Gastrocnemius medialis (tissue), 4 donors: Measurements from ENCODE around the gene LHFPL2. TPM values are rescaled to one million over a fixed set of nuclear protein-coding genes. Genes with fewer than 3 reads are reported as not detected.

Experiments
- ATAC-seq, 2 donors: fragments of 150-250 bp; one replicate each; pipeline ENCODE4 v1.9.1; 2016
- DNase-seq, 2 donors: peaks; one replicate each; pipeline ENCODE4 v3.0.0-alpha.2; 2019
- H3K27ac ChIP-seq, 4 donors: fragments of 200-600 bp; sonication (generic); 1 replicate in 1 of 4; 2 replicates in 3 of 4; pipeline ENCODE4 v1.5.1; 2016 to 2018; ENCODE audit warnings: mild to moderate bottlenecking in 2 of 4, moderate library complexity in 1 of 4
- H3K27me3 ChIP-seq, 3 donors: fragments of 200-600 bp; sonication (generic) in 2 of 3; 1 replicate in 1 of 3; 2 replicates in 2 of 3; pipeline versions ENCODE4 v1.5.1 to v1.6.0; 2016 to 2019; ENCODE audit warnings: mild to moderate bottlenecking in 1 of 3, moderate library complexity in 1 of 3
- H3K36me3 ChIP-seq, 2 donors: fragments of 200-600 bp; sonication (generic) in 1 of 2; one replicate each; pipeline ENCODE4 v1.5.1; 2017 to 2018
- H3K4me1 ChIP-seq, 2 donors: fragments of 200-600 bp; sonication (generic) in 1 of 2; one replicate each; pipeline ENCODE4 v1.5.1; 2016 to 2017; ENCODE audit warnings: mild to moderate bottlenecking in 2 of 2
- H3K4me3 ChIP-seq, 4 donors: fragments of 200-600 bp; sonication (generic) in 3 of 4; 1 replicate in 1 of 4; 2 replicates in 3 of 4; pipeline ENCODE4 v1.5.1; 2016 to 2019; ENCODE audit warnings: mild to moderate bottlenecking in 2 of 4
- H3K9me3 ChIP-seq, 3 donors: fragments of 200-600 bp; sonication (generic) in 2 of 3; 1 replicate in 1 of 3; 2 replicates in 2 of 3; pipeline ENCODE4 v1.5.1; 2016 to 2019
- POLR2A ChIP-seq, 2 donors: fragments of 450-650 bp; IDR thresholded peaks; one replicate each; pipeline ENCODE4 v1.6.1; 2017; ENCODE audit warnings: antibody characterized with exemption in 2 of 2, mild to moderate bottlenecking in 2 of 2, moderate library complexity in 2 of 2
- in situ Hi-C, 4 donors: fragments of 200-750 bp; cut with MboI; loops; one replicate each; pipeline versions ENCODE4 v1.15.0 to v1.8.0; 2017; ENCODE audit warnings: low sequenced_read_pairs in 4 of 4
- intact Hi-C: fragments of 100-400 bp; cut with DNase I; formaldehyde crosslinking; loops from one replicate; pipeline ENCODE4 v1.15.1; 2023; ENCODE audit warnings: low total_unique reads
- total RNA-seq, 4 donors: library from RNA; depleted of rRNA; stranded (reverse); fragments of >200 nt; gene quantifications; one replicate each; pipeline versions ENCODE4 v1.1.0 to v1.2.3, GENCODE V29; 2016
- TF ChIP-seq, protein P1 (sequence below), 5 experiments: fragments of 450-650 bp in 3 of 5; fragments of 200-600 bp in 2 of 5; sonication (generic) in 2 of 5; IDR thresholded peaks in 4 of 5; conservative IDR thresholded peaks in 1 of 5; 1 replicate in 4 of 5; 2 replicates in 1 of 5; pipeline ENCODE4 v1.5.1; 2016 to 2019; ENCODE audit warnings: antibody characterized with exemption in 5 of 5, mild to moderate bottlenecking in 3 of 5, moderate library complexity in 3 of 5

The LHFPL2 gene
- total RNA-seq, 4 donors from 2014 or later, result 3.4 to 4.7 (median 3.5) TPM

DNA sequence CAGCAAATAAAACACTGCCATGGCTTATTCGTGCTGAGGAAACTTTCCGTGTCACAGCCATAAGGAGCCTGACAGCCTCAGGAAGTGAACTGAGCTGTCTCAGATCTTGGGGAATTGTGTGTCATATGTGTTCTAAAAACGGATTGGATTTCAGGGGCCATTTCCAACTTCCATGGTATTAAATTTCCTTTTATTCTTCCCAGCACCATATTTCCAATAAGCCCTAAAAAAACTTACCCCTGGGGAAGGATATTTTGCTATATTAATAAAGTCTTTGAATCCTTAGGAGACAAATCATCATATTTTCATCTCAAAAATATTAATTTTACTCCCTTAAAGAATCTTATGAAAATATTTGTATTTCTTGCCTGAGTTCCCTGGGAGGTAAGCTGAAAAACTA, 93.9 kb downstream of the LHFPL2 start:
- H3K4me3 ChIP-seq, result no peak overlapping the region
- peaks cover 5 to 22% of the 10 kb centered on the region in 2 donors for H3K4me1 ChIP-seq
- ATAC-seq (no peak), DNase-seq (no peak)
- in situ Hi-C loops, result loop anchor here in 1 of 4 donors (10.0 kb wide), 1 partner anchor 90 kb away; the partner anchor contains the start of gene LHFPL2
- H3K9me3 ChIP-seq, result no peaks in the 10 kb centered on the region
- H3K36me3 ChIP-seq, result no peaks in the 10 kb centered on the region
- TF ChIP-seq, protein P1, sequence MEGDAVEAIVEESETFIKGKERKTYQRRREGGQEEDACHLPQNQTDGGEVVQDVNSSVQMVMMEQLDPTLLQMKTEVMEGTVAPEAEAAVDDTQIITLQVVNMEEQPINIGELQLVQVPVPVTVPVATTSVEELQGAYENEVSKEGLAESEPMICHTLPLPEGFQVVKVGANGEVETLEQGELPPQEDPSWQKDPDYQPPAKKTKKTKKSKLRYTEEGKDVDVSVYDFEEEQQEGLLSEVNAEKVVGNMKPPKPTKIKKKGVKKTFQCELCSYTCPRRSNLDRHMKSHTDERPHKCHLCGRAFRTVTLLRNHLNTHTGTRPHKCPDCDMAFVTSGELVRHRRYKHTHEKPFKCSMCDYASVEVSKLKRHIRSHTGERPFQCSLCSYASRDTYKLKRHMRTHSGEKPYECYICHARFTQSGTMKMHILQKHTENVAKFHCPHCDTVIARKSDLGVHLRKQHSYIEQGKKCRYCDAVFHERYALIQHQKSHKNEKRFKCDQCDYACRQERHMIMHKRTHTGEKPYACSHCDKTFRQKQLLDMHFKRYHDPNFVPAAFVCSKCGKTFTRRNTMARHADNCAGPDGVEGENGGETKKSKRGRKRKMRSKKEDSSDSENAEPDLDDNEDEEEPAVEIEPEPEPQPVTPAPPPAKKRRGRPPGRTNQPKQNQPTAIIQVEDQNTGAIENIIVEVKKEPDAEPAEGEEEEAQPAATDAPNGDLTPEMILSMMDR (IDR thresholded peaks at IDR 0.05 in 4 of 5, conservative IDR thresholded peaks at IDR 0.05 in 1 of 5), result no peak
- no peak for TF ChIP-seq POLR2A (IDR thresholded peaks at IDR 0.05)
- intact Hi-C loops, result loop anchor here (5.0 kb wide), 1 partner anchor 38 kb away; no protein-coding TSS in a partner anchor
- no peaks in the 10 kb centered on the region for H3K27me3 ChIP-seq
- no peak overlapping the region for H3K27ac ChIP-seq

DNA sequence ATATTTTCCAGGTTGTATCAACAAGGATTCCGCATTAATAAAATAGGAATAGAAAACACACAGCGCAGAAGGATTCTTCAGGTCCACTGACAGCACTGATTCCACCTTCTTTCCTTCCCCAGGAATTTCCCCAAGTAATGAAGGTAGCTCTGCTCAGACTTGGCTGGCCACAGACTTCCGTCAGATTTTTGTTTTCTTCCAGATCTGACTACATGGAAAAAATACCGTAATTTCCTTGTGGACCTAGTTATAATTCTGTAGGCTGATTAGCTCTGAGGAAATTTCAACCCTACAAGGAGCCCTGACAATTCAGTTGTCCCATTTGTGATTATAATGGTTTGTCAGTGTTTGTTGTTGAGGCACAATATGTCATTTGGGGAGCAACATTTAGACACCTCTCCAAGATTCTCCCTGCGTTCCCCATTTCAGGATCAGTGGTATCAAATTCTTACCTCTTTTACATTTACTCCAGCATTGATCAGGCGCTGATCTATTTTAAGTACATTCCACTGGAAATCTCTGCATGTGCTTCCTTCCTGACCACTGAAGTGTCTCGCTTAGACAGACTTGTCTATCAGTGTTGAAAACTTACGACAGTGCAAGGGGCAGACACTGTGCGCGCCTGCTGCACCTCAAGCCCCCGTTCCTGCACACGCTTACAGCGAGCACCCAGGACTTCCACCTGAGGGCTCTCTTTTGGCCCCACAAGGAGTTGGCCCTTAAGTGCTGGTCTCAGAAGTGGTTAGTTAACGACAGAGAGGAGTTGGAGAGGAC, 94.8 kb downstream of the LHFPL2 start:
- Histone ChIP-seq H3K36me3 (no peaks in the 10 kb centered on the region), H3K9me3 (no peaks in the 10 kb centered on the region), H3K4me3 (no peak overlapping the region), H3K27me3 (no peaks in the 10 kb centered on the region), H3K27ac (no peak overlapping the region), H3K4me1 (peaks cover 5 to 25% of the 10 kb centered on the region in 2 donors)
- no peak for TF ChIP-seq POLR2A (IDR thresholded peaks at IDR 0.05)
- TF ChIP-seq, protein P1 (IDR thresholded peaks at IDR 0.05 in 4 of 5, conservative IDR thresholded peaks at IDR 0.05 in 1 of 5), result no peak
- no peak for DNase-seq
- in situ Hi-C loops (loop anchor here in 1 of 4 donors (10.0 kb wide), 1 partner anchor 91 kb away; the partner anchor contains the start of gene LHFPL2), intact Hi-C loops (no loop called here)
- ATAC-seq, result no peak

DNA sequence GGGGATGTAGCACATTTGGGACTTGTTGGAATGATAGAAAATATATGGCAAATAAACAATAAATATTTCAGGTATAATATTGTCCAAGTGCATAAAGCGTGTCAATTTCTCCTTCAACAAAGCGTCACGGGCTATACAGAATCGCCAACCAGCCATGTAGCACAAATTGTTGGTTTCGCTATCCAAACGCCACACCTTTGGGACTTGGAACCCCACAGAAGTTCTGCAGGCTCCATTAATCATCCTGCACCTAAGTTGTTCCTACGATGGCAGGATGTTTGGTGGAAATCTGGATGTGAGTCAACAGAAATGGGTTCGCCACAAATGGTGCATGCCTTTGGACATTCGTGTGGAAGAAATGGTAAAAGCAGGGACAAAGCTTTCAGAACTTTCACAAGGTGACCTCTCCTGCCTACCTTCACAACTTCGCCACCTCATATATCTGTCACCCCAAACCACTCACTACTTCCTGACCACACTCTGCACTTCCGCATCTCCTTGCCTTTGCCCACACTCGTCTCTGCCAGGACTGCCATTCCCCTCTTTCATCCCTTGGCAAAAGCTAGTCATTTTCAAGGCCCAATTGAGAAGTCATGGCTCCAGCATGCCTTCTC, 95.7 kb downstream of the LHFPL2 start:
- TF ChIP-seq, protein P1 (IDR thresholded peaks at IDR 0.05 in 4 of 5, conservative IDR thresholded peaks at IDR 0.05 in 1 of 5), result no peak
- TF ChIP-seq POLR2A (IDR thresholded peaks at IDR 0.05), result no peak
- intact Hi-C loops, result no loop called here
- Histone ChIP-seq H3K27me3 (no peaks in the 10 kb centered on the region), H3K27ac (no peak overlapping the region), H3K4me1 (peaks cover 9 to 28% of the 10 kb centered on the region in 2 donors), H3K4me3 (no peak overlapping the region), H3K36me3 (no peaks in the 10 kb centered on the region), H3K9me3 (no peaks in the 10 kb centered on the region)
- DNase-seq, result no peak
- no peak for ATAC-seq
- in situ Hi-C loops, result loop anchor here in 1 of 4 donors (10.0 kb wide), 1 partner anchor 92 kb away; the partner anchor contains the start of gene LHFPL2

DNA sequence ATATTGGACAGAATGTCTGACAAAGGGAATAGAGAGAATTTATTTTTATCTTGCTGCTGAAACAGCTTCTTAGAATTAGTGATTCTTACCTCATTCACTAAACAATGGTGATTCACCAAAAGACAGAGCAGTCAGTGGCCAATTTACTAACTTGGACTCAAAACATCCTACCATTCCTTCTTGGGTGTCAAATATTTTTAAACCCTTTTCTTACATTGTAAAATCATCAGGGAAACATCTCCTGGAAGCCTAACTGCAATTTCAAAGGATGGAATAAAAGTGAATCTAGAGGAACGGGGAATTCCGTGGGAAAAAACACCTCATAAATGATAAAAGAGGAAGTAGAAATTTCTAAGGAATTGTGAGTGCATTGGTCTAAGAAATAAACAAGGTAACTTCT, 97.7 kb downstream of the LHFPL2 start:
- in situ Hi-C loops, result loop anchor here in 1 of 4 donors (10.0 kb wide), 1 partner anchor 94 kb away; the partner anchor contains the start of gene LHFPL2
- H3K27ac ChIP-seq, result no peak overlapping the region
- intact Hi-C loops, result no loop called here

More for the DNA sequence above, 97.7 kb downstream of the LHFPL2 start:
- TF ChIP-seq, protein P1 (IDR thresholded peaks at IDR 0.05 in 4 of 5, conservative IDR thresholded peaks at IDR 0.05 in 1 of 5), result no peak
- TF ChIP-seq POLR2A (IDR thresholded peaks at IDR 0.05), result no peak
- Histone ChIP-seq H3K36me3 (no peaks in the 10 kb centered on the region), H3K27me3 (no peaks in the 10 kb centered on the region), H3K4me1 (peaks cover 21 to 29% of the 10 kb centered on the region in 2 donors), H3K4me3 (no peak overlapping the region), H3K9me3 (no peaks in the 10 kb centered on the region)
- no peak for DNase-seq
- no peak for ATAC-seq
